T-cell (primary cell): ENCODE measurements around the gene SPATS1. TPM values are rescaled to one million over a fixed set of nuclear protein-coding genes. Genes with fewer than 3 reads are reported as not detected.

Experiments used
- ATAC-seq, 4 experiments: fragments of 200-7000 bp in 3 of 4; fragments of 150-1000 bp in 1 of 4; cut with Tn5 transposase; replicated peaks in 1 of 4; 1 replicate in 3 of 4; 2 replicates in 1 of 4; pipeline ENCODE4 v1.10.0; 2021; ENCODE audit warnings: moderate library complexity in 3 of 4, mild to moderate bottlenecking in 2 of 4, moderate number of reproducible peaks in 1 of 4
- CTCF ChIA-PET, 2 donors: fragments of 300-600 bp; sonication (Branson Sonifier 250); formaldehyde crosslinking; loops; one replicate each; lab custom pipeline; 2022; ENCODE audit warnings: antibody characterized with exemption in 2 of 2; lab: Charles Lee
- POLR2A ChIA-PET, 2 donors: fragments of 300-600 bp; sonication (Branson Sonifier 250); formaldehyde crosslinking; loops; one replicate each; lab custom pipeline; 2022; ENCODE audit warnings: antibody characterized with exemption in 2 of 2; lab: Charles Lee
- DNase-seq, 35 experiments: peaks; one replicate each; pipeline versions ENCODE4 v3.0.0 to v3.0.0-alpha.2; 2013 to 2023
- H3K27ac ChIP-seq: one replicate; pipeline ENCODE4 v1.5.1; 2013; ENCODE audit warnings: low read length
- H3K27me3 ChIP-seq, 2 experiments: replicated peaks in 1 of 2; 1 replicate in 1 of 2; 2 replicates in 1 of 2; pipeline versions ENCODE4 v1.6.1 to v1.7.0; 2013; ENCODE audit warnings: low read length in 1 of 2, mixed read lengths in 1 of 2; ENCODE audit not compliant: control insufficient read depth in 2 of 2, insufficient read depth in 2 of 2; ENCODE audit errors: extremely low read depth in 1 of 2
- H3K36me3 ChIP-seq, 2 donors: 1 replicate in 1 of 2; 2 replicates in 1 of 2; pipeline versions ENCODE4 v1.6.1 to v1.7.0; 2013; ENCODE audit warnings: low read length in 1 of 2; ENCODE audit not compliant: control insufficient read depth in 2 of 2, insufficient read depth in 1 of 2; ENCODE audit errors: extremely low read depth in 1 of 2
- H3K4me1 ChIP-seq, 2 experiments: 1 replicate in 1 of 2; 2 replicates in 1 of 2; pipeline versions ENCODE4 v1.6.1 to v1.7.0; 2013; ENCODE audit warnings: low read length in 2 of 2, mixed read lengths in 1 of 2; ENCODE audit not compliant: insufficient read depth in 2 of 2, control insufficient read depth in 1 of 2; ENCODE audit errors: extremely low read depth in 1 of 2
- H3K4me3 ChIP-seq, 2 donors: 1 replicate in 1 of 2; 2 replicates in 1 of 2; pipeline versions ENCODE4 v1.5.1 to v1.7.0; 2013; ENCODE audit warnings: mild to moderate bottlenecking in 2 of 2, low read length in 1 of 2, moderate library complexity in 1 of 2; ENCODE audit not compliant: control insufficient read depth in 1 of 2; ENCODE audit errors: extremely low read depth in 1 of 2
- H3K9me3 ChIP-seq: 2 replicates; pipeline ENCODE4 v1.7.0; 2013
- H3K27ac Mint-ChIP-seq, 2 donors: one replicate each; pipeline ENCODE4 v1.8.0; 2020 to 2021; ENCODE audit warnings: mild to moderate bottlenecking in 2 of 2, mixed read lengths in 2 of 2
- H3K27me3 Mint-ChIP-seq, 2 donors: one replicate each; pipeline ENCODE4 v1.8.0; 2021 to 2022; ENCODE audit warnings: mixed read lengths in 2 of 2
- H3K36me3 Mint-ChIP-seq: one replicate; pipeline ENCODE4 v1.8.0; 2021; ENCODE audit warnings: mixed read lengths
- H3K4me1 Mint-ChIP-seq, 3 donors: one replicate each; pipeline ENCODE4 v1.8.0; 2020 to 2022; ENCODE audit warnings: mixed read lengths in 3 of 3, mild to moderate bottlenecking in 1 of 3
- H3K4me3 Mint-ChIP-seq, 3 donors: one replicate each; pipeline ENCODE4 v1.8.0; 2020 to 2022; ENCODE audit warnings: mild to moderate bottlenecking in 3 of 3, mixed read lengths in 3 of 3, moderate library complexity in 3 of 3
- H3K9me3 Mint-ChIP-seq, 3 donors: one replicate each; pipeline ENCODE4 v1.8.0; 2020 to 2022; ENCODE audit warnings: mixed read lengths in 3 of 3
- WGBS: methylation state at CpG from one replicate; pipeline ENCODE4 v1.1.5; 2013; ENCODE audit warnings: missing lambda C conversion rate; ENCODE audit not compliant: insufficient coverage; 5-methylcytosine and 5-hydroxymethylcytosine counted together
- total RNA-seq, 35 experiments: library from RNA in 6 of 35; stranded (reverse) in 6 of 35; fragments of 120-200 nt in 1 of 35; gene quantifications; one replicate each; pipeline versions ENCODE4 v1.2.1 to v1.2.4 and lab custom pipeline; 2013 to 2026

The SPATS1 gene
- total RNA-seq, 5 donors from 2014 or later (not counting 1 experiment from before 2014, with no cell fraction given), result not detected

DNA sequence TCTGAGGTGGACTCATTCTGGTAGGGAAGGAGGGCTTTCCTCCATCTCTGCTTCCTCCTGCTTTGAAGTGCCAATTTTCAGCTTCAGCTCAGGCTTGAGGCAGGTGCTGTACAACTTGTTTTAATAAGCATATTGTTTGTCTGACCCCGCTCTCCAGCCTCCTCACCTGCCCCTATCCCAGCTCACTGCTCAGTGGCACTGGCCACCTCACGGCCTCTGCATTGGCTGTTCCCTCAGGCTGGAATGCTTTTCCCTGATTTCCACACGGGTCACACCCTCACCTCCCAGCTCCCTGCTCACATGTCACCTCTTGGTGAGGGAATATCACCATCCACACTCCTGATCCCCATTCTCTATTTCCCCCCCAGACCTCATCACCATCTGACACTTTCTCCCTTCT, 43.6 kb upstream of the SPATS1 start:
- peaks cover 26 to 36% of the 10 kb centered on the region in 2 donors for H3K27me3 Mint-ChIP-seq
- no peak for ATAC-seq
- POLR2A ChIA-PET, result no interaction called here

GRCh38 chr6:44300292-44300823, 42.1 kb upstream of the SPATS1 start:
- Mint-ChIP-seq H3K36me3 (peaks cover 31% of the 10 kb centered on the region), H3K27me3 (peaks cover 15 to 22% of the 10 kb centered on the region in 2 donors), H3K27ac (no peak overlapping the region), H3K4me3 (no peak overlapping the region), H3K9me3 (no peaks in the 10 kb centered on the region), H3K4me1 (peaks cover 11 to 14% (median 13%) of the 10 kb centered on the region in 3 donors)
- Histone ChIP-seq H3K4me1 (peaks cover 3 to 15% of the 10 kb centered on the region in 2 experiments), H3K9me3 (no peaks in the 10 kb centered on the region), H3K36me3 (peaks cover 12 to 46% of the 10 kb centered on the region in 2 donors), H3K27me3 (peaks cover 4 to 26% of the 10 kb centered on the region in 2 experiments), H3K27ac (no peak overlapping the region), H3K4me3 (no peak overlapping the region)
- POLR2A ChIA-PET, result no interaction called here
- WGBS, result 81% methylated on average over 6 of the region's 7 CpGs
- no peak for DNase-seq
- no peak for ATAC-seq
- CTCF ChIA-PET, result no interaction called here

More for the DNA sequence above, 43.6 kb upstream of the SPATS1 start:
- DNase-seq, result no peak
- CTCF ChIA-PET, result interaction anchor here in 1 of 2 donors (0.6 kb wide), 1 partner anchor 45 kb away, joined by 3 read pairs; no protein-coding TSS in a partner anchor
- Mint-ChIP-seq H3K9me3 (no peaks in the 10 kb centered on the region), H3K36me3 (peaks cover 24% of the 10 kb centered on the region), H3K4me1 (peaks cover 11 to 14% (median 13%) of the 10 kb centered on the region in 3 donors), H3K27ac (no peak overlapping the region), H3K4me3 (peak overlapping the region in 1 of 3 donors; percentile 44)
- H3K36me3 ChIP-seq, result peaks cover 12 to 31% of the 10 kb centered on the region in 2 donors
- no peak overlapping the region for H3K4me3 ChIP-seq
- peaks cover 8 to 40% of the 10 kb centered on the region in 2 experiments for H3K27me3 ChIP-seq
- peaks cover 3 to 15% of the 10 kb centered on the region in 2 experiments for H3K4me1 ChIP-seq
- H3K27ac ChIP-seq, result no peak overlapping the region
- H3K9me3 ChIP-seq, result no peaks in the 10 kb centered on the region
- WGBS, result 89% methylated on average over 3 of the region's 3 CpGs

DNA sequence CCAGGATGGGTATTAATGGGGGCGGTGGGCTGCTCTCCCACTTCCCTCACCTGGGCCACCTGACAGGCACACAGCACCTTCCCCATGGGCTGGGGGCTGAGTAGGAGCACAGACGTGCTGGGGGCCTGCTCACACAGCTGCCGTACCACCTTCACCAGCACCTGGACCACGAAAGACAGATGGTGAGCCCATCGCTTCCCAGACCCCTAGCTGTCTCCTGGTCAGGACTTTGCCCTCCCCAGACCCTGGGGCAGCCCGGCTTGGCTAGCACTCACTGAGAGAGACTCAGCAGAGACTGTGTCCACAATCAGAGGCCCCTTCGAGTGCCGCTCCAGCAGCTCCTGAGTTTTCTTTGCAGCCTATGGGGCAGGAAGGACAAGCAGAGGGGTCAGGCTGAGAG, 41.3 kb upstream of the SPATS1 start:
- ChIA-PET POLR2A (no interaction called here), CTCF (interaction anchor here in 1 of 2 donors (0.7 to 1.3 kb wide), 2 partner anchors 10 to 600 kb away, joined by 3 read pairs; no protein-coding TSS in a partner anchor)
- H3K4me1 ChIP-seq, result peaks cover 3 to 15% of the 10 kb centered on the region in 2 experiments
- Mint-ChIP-seq H3K27me3 (peaks cover 11 to 16% of the 10 kb centered on the region in 2 donors), H3K4me1 (peaks cover 11 to 14% (median 13%) of the 10 kb centered on the region in 3 donors), H3K9me3 (no peaks in the 10 kb centered on the region), H3K4me3 (no peak overlapping the region), H3K27ac (no peak overlapping the region), H3K36me3 (peaks cover 37% of the 10 kb centered on the region)
- DNase-seq, result no peak
- H3K27me3 ChIP-seq, result peaks cover under 1 to 21% of the 10 kb centered on the region in 2 experiments
- H3K9me3 ChIP-seq, result no peaks in the 10 kb centered on the region
- WGBS, result 99% methylated on average over 7 of the region's 8 CpGs
- H3K36me3 ChIP-seq, result peaks cover 12 to 53% of the 10 kb centered on the region in 2 donors
- no peak overlapping the region for H3K27ac ChIP-seq
- ATAC-seq, result no peak
- no peak overlapping the region for H3K4me3 ChIP-seq

DNA sequence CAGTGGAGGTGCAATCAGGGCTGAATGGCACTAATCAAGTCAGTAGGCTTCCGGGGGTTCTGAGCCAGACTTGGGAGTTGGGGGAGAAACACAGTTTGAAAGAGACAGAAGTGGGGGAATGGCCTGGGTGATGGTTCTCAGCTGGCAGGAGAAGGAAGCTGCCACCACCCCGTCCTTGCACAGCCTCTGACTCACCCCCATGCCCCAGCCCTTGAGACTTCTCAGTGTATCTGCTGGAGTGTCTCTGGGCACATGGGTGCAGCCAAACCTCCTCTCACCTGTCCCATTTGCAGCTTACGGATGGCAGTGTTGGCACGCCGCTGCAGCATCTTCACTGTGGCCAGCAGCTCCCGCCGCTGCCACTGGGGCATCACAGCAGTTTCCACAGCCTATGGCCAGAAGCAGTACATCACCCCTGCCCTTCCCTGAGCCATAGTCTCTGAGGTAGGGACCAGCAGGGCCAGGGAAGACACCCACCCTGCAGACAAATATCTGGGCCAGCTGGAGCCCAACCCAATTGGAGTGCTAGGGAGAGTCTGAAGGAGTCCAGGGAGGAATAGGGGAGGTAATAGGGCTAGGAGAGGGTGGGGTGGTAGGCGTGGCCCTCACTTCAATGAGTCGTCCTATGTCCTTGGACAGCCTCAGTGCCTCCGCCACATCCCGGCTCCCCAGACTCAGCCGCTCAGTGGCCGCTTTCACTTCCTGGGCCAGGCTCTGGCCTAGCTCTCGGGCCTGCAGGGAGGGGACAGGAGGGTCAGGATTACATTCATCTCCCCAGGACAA, 40.5 kb upstream of the SPATS1 start:
- no peak overlapping the region for H3K27ac Mint-ChIP-seq
- POLR2A ChIA-PET, result no interaction called here

DNA sequence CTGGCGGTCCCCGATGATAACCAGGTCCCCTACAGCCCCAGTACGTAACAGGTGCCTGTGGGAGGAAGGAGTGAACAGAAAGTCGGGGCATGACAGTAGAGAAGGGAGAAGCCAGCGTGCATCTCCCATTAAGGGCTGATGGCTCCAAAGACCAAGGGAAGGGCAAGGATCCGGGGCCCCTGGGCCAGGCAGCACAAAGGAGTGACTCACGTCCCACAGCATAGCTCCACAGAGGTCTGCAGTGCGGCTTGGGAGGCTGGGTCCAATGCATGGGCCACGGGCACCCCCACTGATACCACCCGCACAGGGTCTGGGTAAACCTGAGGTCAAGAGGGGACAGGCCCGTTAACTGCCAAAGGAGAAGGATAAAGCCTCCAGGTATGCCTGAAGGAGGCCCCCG, 39.6 kb upstream of the SPATS1 start:
- Histone ChIP-seq H3K36me3 (peaks cover 12 to 70% of the 10 kb centered on the region in 2 donors), H3K27me3 (peaks cover 0 to 6% of the 10 kb centered on the region in 2 experiments), H3K4me3 (no peak overlapping the region), H3K27ac (no peak overlapping the region), H3K9me3 (no peaks in the 10 kb centered on the region), H3K4me1 (peaks cover 0 to 4% of the 10 kb centered on the region in 2 experiments)
- Mint-ChIP-seq H3K27ac (no peak overlapping the region), H3K36me3 (peaks cover 46% of the 10 kb centered on the region), H3K4me1 (peaks cover 1 to 3% (median 2%) of the 10 kb centered on the region in 3 donors), H3K4me3 (no peak overlapping the region), H3K9me3 (no peaks in the 10 kb centered on the region), H3K27me3 (peaks cover 0 to 6% of the 10 kb centered on the region in 2 donors)
- ChIA-PET CTCF (no interaction called here), POLR2A (no interaction called here)
- no peak for DNase-seq
- WGBS, result 99% methylated on average over 9 of the region's 12 CpGs
- no peak for ATAC-seq

More for the DNA sequence above, 40.5 kb upstream of the SPATS1 start:
- CTCF ChIA-PET, result interaction anchor here in 1 of 2 donors (0.7 to 1.3 kb wide), 2 partner anchors 9 to 601 kb away, joined by 3 read pairs; no protein-coding TSS in a partner anchor
- Histone ChIP-seq H3K27ac (no peak overlapping the region), H3K4me3 (no peak overlapping the region), H3K9me3 (no peaks in the 10 kb centered on the region), H3K36me3 (peaks cover 12 to 61% of the 10 kb centered on the region in 2 donors), H3K27me3 (peaks cover 0 to 12% of the 10 kb centered on the region in 2 experiments), H3K4me1 (peaks cover 3 to 12% of the 10 kb centered on the region in 2 experiments)
- H3K9me3 Mint-ChIP-seq, result no peaks in the 10 kb centered on the region
- peaks cover 40% of the 10 kb centered on the region for H3K36me3 Mint-ChIP-seq
- 96% methylated on average over 9 of the region's 14 CpGs for WGBS
- ATAC-seq (no peak), DNase-seq (no peak)
- H3K4me3 Mint-ChIP-seq, result no peak overlapping the region
- peaks cover 5 to 7% (median 5%) of the 10 kb centered on the region in 3 donors for H3K4me1 Mint-ChIP-seq
- peaks cover 2 to 8% of the 10 kb centered on the region in 2 donors for H3K27me3 Mint-ChIP-seq

- Histone ChIP-seq H3K27me3 (no peaks in the 10 kb centered on the region), H3K27ac (no peak overlapping the region), H3K36me3 (peaks cover 13 to 75% of the 10 kb centered on the region in 2 donors), H3K4me3 (no peak overlapping the region), H3K4me1 (no peaks in the 10 kb centered on the region), H3K9me3 (no peaks in the 10 kb centered on the region)
- H3K9me3 Mint-ChIP-seq, result no peaks in the 10 kb centered on the region
- H3K4me3 Mint-ChIP-seq, result no peak overlapping the region
- H3K27me3 Mint-ChIP-seq, result no peaks in the 10 kb centered on the region
- H3K36me3 Mint-ChIP-seq, result peaks cover 52% of the 10 kb centered on the region
- 98% methylated on average over 6 of the region's 6 CpGs for WGBS
- CTCF ChIA-PET, result interaction anchor here in 1 of 2 donors (0.5 to 1.1 kb wide), 2 partner anchors 11 to 129 kb away, joined by 3 read pairs; no protein-coding TSS in a partner anchor
- no peak overlapping the region for H3K27ac Mint-ChIP-seq
- peaks cover 0 to 2% (median 0%) of the 10 kb centered on the region in 3 donors for H3K4me1 Mint-ChIP-seq
- DNase-seq, result no peak
- POLR2A ChIA-PET, result no interaction called here
- ATAC-seq, result no peak
Measured at GRCh38 chr6:44303842-44304241, 38.6 kb upstream of the SPATS1 start.
